MCF 10A (cell line): Measurements from ENCODE around the gene NUP210L. TPM values are rescaled to one million over a fixed set of nuclear protein-coding genes. Genes with fewer than 3 reads are reported as not detected.
A peak's percentile ranks its signal among the peaks of the same experiment; 100 is the strongest.

Source experiments
- BruUV-seq: library from RNA; stranded (reverse); fragments of 400-500 nt; replicated peaks from 2 replicates; lab custom pipeline; 2021; lab: Mats Ljungman, UMichigan
- CTCF ChIA-PET: fragments of 300-600 bp; sonication (Branson Sonifier 250); formaldehyde crosslinking; extraction: SDS; loops from one replicate; lab custom pipeline; 2021; ENCODE audit warnings: antibody characterized with exemption, inconsistent platforms; lab: Yijun Ruan, JAX
- POLR2A ChIA-PET: fragments of 300-600, 350-650 bp; sonication (Branson Sonifier 250); formaldehyde crosslinking; extraction: SDS; loops from one replicate; lab custom pipeline; 2020; ENCODE audit warnings: antibody characterized with exemption, inconsistent platforms; lab: Yijun Ruan, JAX
- DNase-seq: peaks from one replicate; pipeline ENCODE4 v3.0.0-alpha.2; 2018; ENCODE audit not compliant: unreplicated experiment
- H3K27ac Mint-ChIP-seq: one replicate; pipeline ENCODE4 v1.8.0; 2022; ENCODE audit warnings: mild to moderate bottlenecking, low read depth, mixed read lengths; ENCODE audit not compliant: unreplicated experiment
- H3K27me3 Mint-ChIP-seq: one replicate; pipeline ENCODE4 v1.8.0; 2022; ENCODE audit warnings: mixed read lengths; ENCODE audit not compliant: insufficient read depth, unreplicated experiment
- H3K36me3 Mint-ChIP-seq: one replicate; pipeline ENCODE4 v1.8.0; 2022; ENCODE audit warnings: mild to moderate bottlenecking, moderate library complexity, mixed read lengths; ENCODE audit not compliant: insufficient read depth, unreplicated experiment
- H3K4me1 Mint-ChIP-seq: one replicate; pipeline ENCODE4 v1.8.0; 2022; ENCODE audit warnings: mixed read lengths; ENCODE audit not compliant: insufficient read depth, unreplicated experiment
- H3K4me3 Mint-ChIP-seq: one replicate; pipeline ENCODE4 v1.8.0; 2022; ENCODE audit warnings: mild to moderate bottlenecking, moderate library complexity, mixed read lengths; ENCODE audit not compliant: unreplicated experiment
- H3K9me3 Mint-ChIP-seq: one replicate; pipeline ENCODE4 v1.8.0; 2022; ENCODE audit warnings: mixed read lengths; ENCODE audit not compliant: unreplicated experiment
- intact Hi-C: fragments of 100-400 bp; cut with micrococcal nuclease; formaldehyde crosslinking; loops from 2 replicates; pipeline ENCODE4 v1.14.1; 2022
- total RNA-seq: library from RNA; stranded (reverse); gene quantifications from 2 replicates; pipeline ENCODE4 v1.2.3, GENCODE V29; 2022
- TF ChIP-seq, protein P1 (sequence below): fragments of 200-600 bp; IDR thresholded peaks from one replicate; pipeline ENCODE4 v1.8.0; 2022; ENCODE audit warnings: antibody characterized with exemption, mild to moderate bottlenecking; ENCODE audit not compliant: unreplicated experiment

NUP210L gene
- total RNA-seq, 1 experiment from 2014 or later, result 0.05 TPM

GRCh38 chr1:153958111-153958960 is 196.5 kb downstream of the NUP210L start, which contains the start of gene CRTC2:
TSS of gene CRTC2 (minus strand) at chr1:153958612. CDS start at chr1:153958497, 115 bp downstream.
- ChIA-PET POLR2A (interaction anchor here (0.6 to 16.7 kb wide), 24 partner anchors 4 to 397 kb away, joined by 3 to 647 read pairs (median 4); partner anchors contain the start of genes CHTOP, CREB3L4, CRTC2 and DENND4B), CTCF (interaction anchor here (0.6 to 5.6 kb wide), 7 partner anchors 8 to 1878 kb away, joined by 3 to 60 read pairs (median 3); partner anchors contain the start of genes DENND4B and RAB13)
- BruUV-seq, result no TSS peak
- Mint-ChIP-seq H3K27ac (peak within 1 kb of the TSS; percentile 92), H3K4me3 (peak within 1 kb of the TSS; percentile 96), H3K36me3 (peaks cover 57% of the 10 kb centered on the region), H3K27me3 (no peaks in the 10 kb centered on the region), H3K9me3 (no peaks in the 10 kb centered on the region), H3K4me1 (peaks cover 55% of the 10 kb centered on the region)
- intact Hi-C loops, result loop anchor here (2.0 kb wide), 1 partner anchor 28 kb away; the partner anchor contains the start of gene RAB13
- TF ChIP-seq, protein P1, sequence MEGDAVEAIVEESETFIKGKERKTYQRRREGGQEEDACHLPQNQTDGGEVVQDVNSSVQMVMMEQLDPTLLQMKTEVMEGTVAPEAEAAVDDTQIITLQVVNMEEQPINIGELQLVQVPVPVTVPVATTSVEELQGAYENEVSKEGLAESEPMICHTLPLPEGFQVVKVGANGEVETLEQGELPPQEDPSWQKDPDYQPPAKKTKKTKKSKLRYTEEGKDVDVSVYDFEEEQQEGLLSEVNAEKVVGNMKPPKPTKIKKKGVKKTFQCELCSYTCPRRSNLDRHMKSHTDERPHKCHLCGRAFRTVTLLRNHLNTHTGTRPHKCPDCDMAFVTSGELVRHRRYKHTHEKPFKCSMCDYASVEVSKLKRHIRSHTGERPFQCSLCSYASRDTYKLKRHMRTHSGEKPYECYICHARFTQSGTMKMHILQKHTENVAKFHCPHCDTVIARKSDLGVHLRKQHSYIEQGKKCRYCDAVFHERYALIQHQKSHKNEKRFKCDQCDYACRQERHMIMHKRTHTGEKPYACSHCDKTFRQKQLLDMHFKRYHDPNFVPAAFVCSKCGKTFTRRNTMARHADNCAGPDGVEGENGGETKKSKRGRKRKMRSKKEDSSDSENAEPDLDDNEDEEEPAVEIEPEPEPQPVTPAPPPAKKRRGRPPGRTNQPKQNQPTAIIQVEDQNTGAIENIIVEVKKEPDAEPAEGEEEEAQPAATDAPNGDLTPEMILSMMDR, result no peak
- peak; percentile 100 for DNase-seq

GRCh38 chr1:153957744-153958110 is 197.1 kb downstream of the NUP210L start:
- TF ChIP-seq, protein P1, result no peak
- peaks cover 60% of the 10 kb centered on the region for H3K36me3 Mint-ChIP-seq
- H3K27ac Mint-ChIP-seq, result peak overlapping the region; percentile 92
- no peaks in the 10 kb centered on the region for H3K9me3 Mint-ChIP-seq
- intact Hi-C loops, result loop anchor here (2.0 kb wide), 1 partner anchor 29 kb away; the partner anchor contains the start of gene RAB13
- peak overlapping the region; percentile 96 for H3K4me3 Mint-ChIP-seq
- ChIA-PET CTCF (interaction anchor here (0.6 to 5.6 kb wide), 5 partner anchors 8 to 1878 kb away, joined by 3 to 60 read pairs (median 4); partner anchors contain the start of gene DENND4B), POLR2A (interaction anchor here (0.8 to 16.7 kb wide), 16 partner anchors 4 to 345 kb away, joined by 3 to 647 read pairs (median 7); partner anchors contain the start of genes CHTOP, CREB3L4, CRTC2 and DENND4B)
- no peaks in the 10 kb centered on the region for H3K27me3 Mint-ChIP-seq
- peaks cover 54% of the 10 kb centered on the region for H3K4me1 Mint-ChIP-seq
- no TSS peak for BruUV-seq
- peak; percentile 17 for DNase-seq

- CTCF ChIA-PET, result interaction anchor here (0.5 to 5.6 kb wide), 9 partner anchors 9 to 301 kb away, joined by 3 to 60 read pairs (median 4); partner anchors contain the start of genes CREB3L4, DENND4B and RAB13
- POLR2A ChIA-PET, result interaction anchor here (0.6 to 16.7 kb wide), 14 partner anchors 5 to 344 kb away, joined by 3 to 647 read pairs (median 6); partner anchors contain the start of genes CHTOP, CREB3L4, CRTC2 and DENND4B
- DNase-seq, result no peak
- intact Hi-C loops, result no loop called here
- TF ChIP-seq, protein P1, result no peak
- Mint-ChIP-seq H3K27ac (peak overlapping the region; percentile 92), H3K4me1 (peaks cover 52% of the 10 kb centered on the region), H3K4me3 (peak overlapping the region; percentile 96), H3K9me3 (no peaks in the 10 kb centered on the region), H3K27me3 (no peaks in the 10 kb centered on the region), H3K36me3 (peaks cover 59% of the 10 kb centered on the region)
- no TSS peak for BruUV-seq
Measured at GRCh38 chr1:153956997-153957715, 197.7 kb downstream of the NUP210L start.
